ENCODE measurements around the gene SNX14.

The SNX14 gene

GRCh38 chr6:85614780-85615179, 21.1 kb upstream of the SNX14 start:
- Histone ChIP-seq H3K4me1 (ENCODE audit: control insufficient read depth, insufficient read depth, low read length) (no peaks in the 10 kb centered on the region), H3K4me3 (ENCODE audit: low read depth, low read length) (no peak overlapping the region), H3K27ac (ENCODE audit: extremely low read depth, low read depth, low read length) (no peak overlapping the region), H3K36me3 (ENCODE audit: control insufficient read depth in 2 of 2, insufficient read depth in 1 of 2, low read length in 2 of 2) (peaks cover 74 to 100% of the 10 kb centered on the region in 2 experiments), H3K9me3 (ENCODE audit: control insufficient read depth, insufficient read depth, low read depth, low read length) (no peaks in the 10 kb centered on the region)
- ChIA-PET POLR2A (no interaction called here), CTCF (no interaction called here)
- TF ChIP-seq KLF1 (tag by site-specific recombination; IDR thresholded peaks at IDR 0.05) (no peak), ZNF830 (tag by site-specific recombination; IDR thresholded peaks at IDR 0.05; ENCODE audit: low read depth) (no peak), HOXA7 (CRISPR knock-in tag; IDR thresholded peaks at IDR 0.05; ENCODE audit: borderline replicate concordance) (no peak), OSR2 (tag by site-specific recombination; IDR thresholded peaks at IDR 0.05) (no peak), ZFP41 (tag by site-specific recombination; IDR thresholded peaks at IDR 0.05; ENCODE audit: borderline replicate concordance) (no peak), ZNF692 (tag by site-specific recombination; IDR thresholded peaks at IDR 0.05) (no peak), KLF7 (tag by site-specific recombination; IDR thresholded peaks at IDR 0.05; ENCODE audit: borderline replicate concordance) (no peak), ZNF19 (tag by site-specific recombination; IDR thresholded peaks at IDR 0.05; ENCODE audit: low read depth) (no peak), ZNF560 (tag by site-specific recombination; IDR thresholded peaks at IDR 0.05; ENCODE audit: borderline replicate concordance) (no peak), ZNF514 (tag by site-specific recombination; IDR thresholded peaks at IDR 0.05) (no peak), ZNF280C (tag by site-specific recombination; IDR thresholded peaks at IDR 0.05) (no peak), ZNF140 (tag by site-specific recombination; IDR thresholded peaks at IDR 0.05) (no peak)
- TF ChIP-seq, protein P1, sequence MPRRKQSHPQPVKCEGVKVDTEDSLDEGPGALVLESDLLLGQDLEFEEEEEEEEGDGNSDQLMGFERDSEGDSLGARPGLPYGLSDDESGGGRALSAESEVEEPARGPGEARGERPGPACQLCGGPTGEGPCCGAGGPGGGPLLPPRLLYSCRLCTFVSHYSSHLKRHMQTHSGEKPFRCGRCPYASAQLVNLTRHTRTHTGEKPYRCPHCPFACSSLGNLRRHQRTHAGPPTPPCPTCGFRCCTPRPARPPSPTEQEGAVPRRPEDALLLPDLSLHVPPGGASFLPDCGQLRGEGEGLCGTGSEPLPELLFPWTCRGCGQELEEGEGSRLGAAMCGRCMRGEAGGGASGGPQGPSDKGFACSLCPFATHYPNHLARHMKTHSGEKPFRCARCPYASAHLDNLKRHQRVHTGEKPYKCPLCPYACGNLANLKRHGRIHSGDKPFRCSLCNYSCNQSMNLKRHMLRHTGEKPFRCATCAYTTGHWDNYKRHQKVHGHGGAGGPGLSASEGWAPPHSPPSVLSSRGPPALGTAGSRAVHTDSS (tag by site-specific recombination; IDR thresholded peaks at IDR 0.05) = no peak
- TF ChIP-seq, protein P2, sequence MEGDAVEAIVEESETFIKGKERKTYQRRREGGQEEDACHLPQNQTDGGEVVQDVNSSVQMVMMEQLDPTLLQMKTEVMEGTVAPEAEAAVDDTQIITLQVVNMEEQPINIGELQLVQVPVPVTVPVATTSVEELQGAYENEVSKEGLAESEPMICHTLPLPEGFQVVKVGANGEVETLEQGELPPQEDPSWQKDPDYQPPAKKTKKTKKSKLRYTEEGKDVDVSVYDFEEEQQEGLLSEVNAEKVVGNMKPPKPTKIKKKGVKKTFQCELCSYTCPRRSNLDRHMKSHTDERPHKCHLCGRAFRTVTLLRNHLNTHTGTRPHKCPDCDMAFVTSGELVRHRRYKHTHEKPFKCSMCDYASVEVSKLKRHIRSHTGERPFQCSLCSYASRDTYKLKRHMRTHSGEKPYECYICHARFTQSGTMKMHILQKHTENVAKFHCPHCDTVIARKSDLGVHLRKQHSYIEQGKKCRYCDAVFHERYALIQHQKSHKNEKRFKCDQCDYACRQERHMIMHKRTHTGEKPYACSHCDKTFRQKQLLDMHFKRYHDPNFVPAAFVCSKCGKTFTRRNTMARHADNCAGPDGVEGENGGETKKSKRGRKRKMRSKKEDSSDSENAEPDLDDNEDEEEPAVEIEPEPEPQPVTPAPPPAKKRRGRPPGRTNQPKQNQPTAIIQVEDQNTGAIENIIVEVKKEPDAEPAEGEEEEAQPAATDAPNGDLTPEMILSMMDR (tag by site-specific recombination; IDR thresholded peaks at IDR 0.05) = no peak
- TF ChIP-seq, protein P3, sequence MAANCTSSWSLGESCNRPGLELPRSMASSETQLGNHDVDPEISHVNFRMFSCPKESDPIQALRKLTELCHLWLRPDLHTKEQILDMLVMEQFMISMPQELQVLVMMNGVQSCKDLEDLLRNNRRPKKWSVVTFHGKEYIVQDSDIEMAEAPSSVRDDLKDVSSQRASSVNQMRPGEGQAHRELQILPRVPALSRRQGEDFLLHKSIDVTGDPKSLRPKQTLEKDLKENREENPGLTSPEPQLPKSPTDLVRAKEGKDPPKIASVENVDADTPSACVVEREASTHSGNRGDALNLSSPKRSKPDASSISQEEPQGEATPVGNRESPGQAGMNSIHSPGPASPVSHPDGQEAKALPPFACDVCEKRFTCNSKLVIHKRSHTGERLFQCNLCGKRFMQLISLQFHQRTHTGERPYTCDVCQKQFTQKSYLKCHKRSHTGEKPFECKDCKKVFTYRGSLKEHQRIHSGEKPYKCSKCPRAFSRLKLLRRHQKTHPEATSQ (tag by site-specific recombination; IDR thresholded peaks at IDR 0.05) = no peak
- TF ChIP-seq, protein P4, sequence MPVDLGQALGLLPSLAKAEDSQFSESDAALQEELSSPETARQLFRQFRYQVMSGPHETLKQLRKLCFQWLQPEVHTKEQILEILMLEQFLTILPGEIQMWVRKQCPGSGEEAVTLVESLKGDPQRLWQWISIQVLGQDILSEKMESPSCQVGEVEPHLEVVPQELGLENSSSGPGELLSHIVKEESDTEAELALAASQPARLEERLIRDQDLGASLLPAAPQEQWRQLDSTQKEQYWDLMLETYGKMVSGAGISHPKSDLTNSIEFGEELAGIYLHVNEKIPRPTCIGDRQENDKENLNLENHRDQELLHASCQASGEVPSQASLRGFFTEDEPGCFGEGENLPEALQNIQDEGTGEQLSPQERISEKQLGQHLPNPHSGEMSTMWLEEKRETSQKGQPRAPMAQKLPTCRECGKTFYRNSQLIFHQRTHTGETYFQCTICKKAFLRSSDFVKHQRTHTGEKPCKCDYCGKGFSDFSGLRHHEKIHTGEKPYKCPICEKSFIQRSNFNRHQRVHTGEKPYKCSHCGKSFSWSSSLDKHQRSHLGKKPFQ (tag by site-specific recombination; IDR thresholded peaks at IDR 0.05) = no peak
